A549 (cell line): ENCODE data around the gene APC2. TPM values are rescaled to one million over a fixed set of nuclear protein-coding genes. Genes with fewer than 3 reads are reported as not detected.

Experiments used
- ATAC-seq, 2 experiments: fragments of 200-7000 bp in 1 of 2; fragments of >200 bp in 1 of 2; cut with Nextera tagmentation in 1 of 2; cut with Tn5 transposase in 1 of 2; 3 replicates each; pipeline versions ENCODE4 v1.8.0 to v1.9.1; 2018 to 2020; ENCODE audit warnings: mild to moderate bottlenecking in 1 of 2, moderate library complexity in 1 of 2
- CTCF ChIA-PET: fragments of 300-600 bp; sonication (Branson Sonifier 250); formaldehyde crosslinking; extraction: SDS; loops from one replicate; lab custom pipeline; 2021; ENCODE audit warnings: antibody characterized with exemption, inconsistent platforms; lab: Yijun Ruan, JAX
- POLR2A ChIA-PET: fragments of 350-600 bp; formaldehyde crosslinking; extraction: SDS; loops from one replicate; lab custom pipeline; 2021; ENCODE audit warnings: antibody characterized with exemption, inconsistent platforms; lab: Yijun Ruan, JAX
- DNase-seq, 2 experiments: peaks; one replicate each; pipeline versions ENCODE4 v3.0.0 to v3.0.0-alpha.2; 2011 to 2016; ENCODE audit warnings: low read depth in 1 of 2, low spot score in 1 of 2
- FAIRE-seq: peaks from 2 replicates; lab custom pipeline; 2011; peaks lifted over from hg19 to GRCh38; lab: Jason Lieb, UNC
- H3K27ac ChIP-seq, 2 experiments: fragments of >200 bp; sonication (Bioruptor Twin); formaldehyde crosslinking; 3 replicates each; pipeline ENCODE4 v1.5.1; 2016 to 2017
- H3K4me1 ChIP-seq: fragments of >200 bp; sonication (Bioruptor Twin); formaldehyde crosslinking; 3 replicates; pipeline ENCODE4 v1.6.1; 2016
- H3K4me2 ChIP-seq: fragments of >200 bp; sonication (Bioruptor Twin); formaldehyde crosslinking; 3 replicates; pipeline ENCODE4 v1.6.1; 2016
- H3K4me3 ChIP-seq: fragments of >200 bp; sonication (Bioruptor Twin); formaldehyde crosslinking; 3 replicates; pipeline ENCODE4 v1.5.1; 2016
- H3K9me3 ChIP-seq: fragments of >200 bp; sonication (Bioruptor Twin); formaldehyde crosslinking; 3 replicates; pipeline ENCODE4 v1.6.1; 2016
- BHLHE40 ChIP-seq: IDR thresholded peaks from 2 replicates; pipeline ENCODE4 v1.6.1; 2012; ENCODE audit warnings: low read depth, low read length, inconsistent platforms
- CEBPB ChIP-seq, 2 experiments: fragments of >200 bp in 1 of 2; sonication (Bioruptor Twin) in 1 of 2; formaldehyde crosslinking in 1 of 2; IDR thresholded peaks; 2 replicates each; pipeline ENCODE4 v1.6.1; 2012 to 2016
- CTCF ChIP-seq: fragments of >200 bp; sonication (Bioruptor Twin); formaldehyde crosslinking; IDR thresholded peaks from 3 replicates; pipeline ENCODE4 v1.5.1; 2016
- EHMT2 ChIP-seq: fragments of 200-600 bp; sonication (generic); IDR thresholded peaks from 2 replicates; pipeline ENCODE4 v1.6.1; 2016; ENCODE audit warnings: antibody characterized with exemption, low read depth, mild to moderate bottlenecking, moderate library complexity
- FOSL2 ChIP-seq, 2 experiments: fragments of 450-650 bp in 1 of 2; fragments of >200 bp in 1 of 2; sonication (Bioruptor Twin) in 1 of 2; formaldehyde crosslinking; IDR thresholded peaks; 2 replicates each; pipeline versions ENCODE4 v1.5.0 to v1.6.1; 2016 to 2020; ENCODE audit warnings: mild to moderate bottlenecking in 1 of 2, moderate library complexity in 1 of 2
- HOXA7 ChIP-seq: fragments of 250-450 bp; sonication (Bioruptor Pico); IDR thresholded peaks from 2 replicates; pipeline ENCODE4 v1.5.0; 2020; ENCODE audit warnings: mild to moderate bottlenecking, moderate library complexity
- NFE2L2 ChIP-seq: fragments of 150-350 bp; conservative IDR thresholded peaks from 2 replicates; pipeline ENCODE4 v1.6.1; 2014; ENCODE audit warnings: low read length
- NPAS2 ChIP-seq: fragments of 250-450 bp; sonication (Bioruptor Pico); IDR thresholded peaks from 2 replicates; pipeline ENCODE4 v1.8.0; 2022; ENCODE audit warnings: mild to moderate bottlenecking, moderate library complexity, borderline replicate concordance
- PHF8 ChIP-seq: fragments of 200-600 bp; sonication (generic); IDR thresholded peaks from 2 replicates; pipeline ENCODE4 v1.6.1; 2016; ENCODE audit warnings: low read depth, mild to moderate bottlenecking, antibody characterized with exemption, moderate library complexity, borderline replicate concordance
- POLR2A ChIP-seq: IDR thresholded peaks from 2 replicates; pipeline ENCODE4 v1.6.1; 2012; ENCODE audit warnings: mild to moderate bottlenecking, low read length
- RAD21 ChIP-seq, 2 experiments: fragments of >200 bp in 1 of 2; sonication (Bioruptor Twin) in 1 of 2; formaldehyde crosslinking in 1 of 2; IDR thresholded peaks in 1 of 2; conservative IDR thresholded peaks in 1 of 2; 2 replicates in 1 of 2; 3 replicates in 1 of 2; pipeline ENCODE4 v1.6.1; 2012 to 2018; ENCODE audit warnings: inconsistent platforms in 1 of 2
- RARB ChIP-seq: fragments of 250-450 bp; sonication (Bioruptor Pico); IDR thresholded peaks from 2 replicates; pipeline ENCODE4 v1.8.0; 2021; ENCODE audit warnings: mild to moderate bottlenecking, moderate library complexity
- RCOR1 ChIP-seq: fragments of 150-350 bp; IDR thresholded peaks from 2 replicates; pipeline ENCODE4 v1.6.1; 2014; ENCODE audit warnings: antibody characterized with exemption, low read length, low read depth
- RFX5 ChIP-seq: fragments of 450-650 bp; IDR thresholded peaks from 2 replicates; pipeline ENCODE4 v1.7.1; 2014; ENCODE audit warnings: antibody characterized with exemption, mild to moderate bottlenecking, moderate library complexity
- SMC3 ChIP-seq: fragments of >200 bp; sonication (Bioruptor Twin); formaldehyde crosslinking; IDR thresholded peaks from 3 replicates; pipeline ENCODE4 v1.6.1; 2018; ENCODE audit warnings: inconsistent platforms
- TFCP2L1 ChIP-seq: fragments of 250-450 bp; sonication (Bioruptor Pico); IDR thresholded peaks from 2 replicates; pipeline ENCODE4 v1.5.0; 2021; ENCODE audit warnings: mild to moderate bottlenecking
- USF2 ChIP-seq: fragments of 450-650 bp; IDR thresholded peaks from 2 replicates; pipeline ENCODE4 v1.6.1; 2014; ENCODE audit warnings: antibody characterized with exemption
- WGBS: methylation state at CpG from one replicate; pipeline ENCODE4 v1.1.6; 2017; ENCODE audit errors: missing lambda C conversion rate; 5-methylcytosine and 5-hydroxymethylcytosine counted together
- polyA plus RNA-seq, 4 experiments: library from polyadenylated mRNA; depleted of rRNA in 3 of 4; stranded (reverse); fragments of >200 nt; fragmentation: RNase III in 1 of 4; extraction: RNeasy Plus Mini Kit Qiagen cat#74134 plus additional on column Dnase treatment in 1 of 4; gene quantifications; 2 replicates in 3 of 4; 3 replicates in 1 of 4; pipeline ENCODE4 v1.2.3, GENCODE V29; 2011 to 2017
- TF ChIP-seq, protein P1 (sequence below): IDR thresholded peaks from 2 replicates; pipeline ENCODE4 v1.6.1; 2012
- TF ChIP-seq, protein P2 (sequence below): fragments of >200 bp; sonication (Bioruptor Twin); formaldehyde crosslinking; IDR thresholded peaks from 2 replicates; pipeline ENCODE4 v1.6.1; 2016

APC2 gene
- polyA plus RNA-seq, 2 of the 4 experiments (the other 2 are of a cell fraction) = 0.36 to 1.6 TPM

DNA sequence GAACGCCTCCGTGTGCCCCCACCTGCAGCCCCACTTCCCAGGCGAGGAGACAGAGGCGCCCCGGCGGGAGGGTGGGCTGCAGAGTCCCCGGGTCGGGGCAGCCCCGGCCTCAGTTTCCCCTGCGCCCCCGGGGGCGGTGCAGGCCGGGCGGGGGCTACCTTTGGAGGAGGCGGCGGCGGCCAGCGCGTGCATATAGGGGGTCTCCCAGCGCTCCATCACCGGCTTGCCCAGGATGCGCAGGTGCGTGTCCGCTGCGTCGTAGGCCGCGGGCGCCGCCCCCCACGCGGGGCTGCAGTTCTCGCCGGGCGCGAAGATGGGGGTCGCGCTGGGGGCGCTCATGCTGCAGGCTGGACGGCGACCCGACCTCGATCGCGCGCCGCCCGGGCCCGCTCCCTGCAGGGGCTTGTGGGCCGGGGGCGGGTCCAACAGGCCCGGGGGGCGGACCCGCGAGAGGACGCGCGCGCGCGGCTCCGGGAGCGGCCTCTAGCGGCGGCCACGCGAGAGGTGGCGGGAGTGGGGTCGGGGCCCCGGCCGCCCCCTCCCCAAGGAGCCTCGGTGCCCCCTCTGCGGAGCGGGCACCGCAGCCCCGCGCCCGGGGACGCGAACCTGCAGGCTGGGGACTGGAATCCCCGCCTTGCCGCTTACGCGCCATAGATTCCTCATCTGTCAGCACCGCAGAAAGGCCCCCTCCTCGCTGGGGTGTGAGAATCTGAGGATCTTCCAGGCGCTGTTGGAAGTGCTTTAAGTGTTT is 48.6 kb upstream of the APC2 start, which contains the start of gene GAMT:
Gene GAMT, minus strand, starts transcription at position 405 of the 751 bp plus-strand sequence. Its CDS starts 66 bp downstream, at position 339.
- WGBS = 21% methylated on average over 9 of the region's 87 CpGs
- H3K9me3 ChIP-seq = no peaks in the 10 kb centered on the region
- H3K4me3 ChIP-seq = peak within 1 kb of the TSS; percentile 60
- peak; percentile 51; the same call in 1 of the 2 replicates for TF ChIP-seq POLR2A
- no peak for TF ChIP-seq EHMT2
- no peak for TF ChIP-seq HOXA7 (CRISPR knock-in tag)
- TF ChIP-seq, protein P1, sequence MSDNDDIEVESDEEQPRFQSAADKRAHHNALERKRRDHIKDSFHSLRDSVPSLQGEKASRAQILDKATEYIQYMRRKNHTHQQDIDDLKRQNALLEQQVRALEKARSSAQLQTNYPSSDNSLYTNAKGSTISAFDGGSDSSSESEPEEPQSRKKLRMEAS = peak; percentile 29
- TF ChIP-seq CTCF = peak; percentile 60
- peak; percentile 26; the same call in 1 of the 2 replicates for TF ChIP-seq PHF8
- ChIA-PET CTCF (interaction anchor here (0.9 to 1.6 kb wide), 3 partner anchors 11 to 77 kb away, joined by 4 read pairs; no protein-coding TSS in a partner anchor), POLR2A (no interaction called here)
- peak within 1 kb of the TSS; percentile 69 to 95 for H3K27ac ChIP-seq
- peak within 1 kb of the TSS; percentile 81 for H3K4me2 ChIP-seq
- peak; percentile 51 to 63 for ATAC-seq
- no peak for DNase-seq
- H3K4me1 ChIP-seq = peaks cover 15% of the 10 kb centered on the region; the same call in 2 of the 3 replicates
- FAIRE-seq = no peak

DNA sequence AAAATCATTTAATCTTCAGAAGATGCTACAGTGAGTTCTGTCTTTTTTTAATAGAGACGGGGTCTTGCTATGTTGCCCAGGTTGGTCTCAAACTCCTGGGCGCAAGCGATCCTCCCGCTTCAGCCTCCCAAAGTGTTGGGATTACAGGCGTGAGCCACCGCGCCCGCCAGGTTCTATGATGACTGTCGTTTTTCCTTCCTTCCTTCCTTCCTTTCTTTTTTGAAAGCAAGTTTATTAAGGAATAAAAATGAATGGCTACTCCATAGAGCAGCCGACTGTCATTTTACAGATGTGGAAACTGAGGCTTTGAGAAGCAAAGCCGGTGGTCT is 48.1 kb upstream of the APC2 start:
- 69% methylated on average over 11 of the region's 11 CpGs for WGBS
- peak overlapping the region; percentile 81 for H3K4me2 ChIP-seq
- peaks cover 18% of the 10 kb centered on the region; the same call in 2 of the 3 replicates for H3K4me1 ChIP-seq
- no peak for FAIRE-seq
- no peak for DNase-seq
- POLR2A ChIA-PET = no interaction called here
- peak overlapping the region; percentile 69 to 95 for H3K27ac ChIP-seq
- TF ChIP-seq FOSL2 (IDR thresholded peaks at IDR 0.05) = no peak
- no peak for TF ChIP-seq FOSL2 (CRISPR knock-in tag; IDR thresholded peaks at IDR 0.05)
- no peaks in the 10 kb centered on the region for H3K9me3 ChIP-seq
- CTCF ChIA-PET = interaction anchor here (1.6 kb wide), 1 partner anchor 11 kb away, joined by 4 read pairs; no protein-coding TSS in a partner anchor
- H3K4me3 ChIP-seq = peak overlapping the region; percentile 60
- no peak for ATAC-seq

DNA sequence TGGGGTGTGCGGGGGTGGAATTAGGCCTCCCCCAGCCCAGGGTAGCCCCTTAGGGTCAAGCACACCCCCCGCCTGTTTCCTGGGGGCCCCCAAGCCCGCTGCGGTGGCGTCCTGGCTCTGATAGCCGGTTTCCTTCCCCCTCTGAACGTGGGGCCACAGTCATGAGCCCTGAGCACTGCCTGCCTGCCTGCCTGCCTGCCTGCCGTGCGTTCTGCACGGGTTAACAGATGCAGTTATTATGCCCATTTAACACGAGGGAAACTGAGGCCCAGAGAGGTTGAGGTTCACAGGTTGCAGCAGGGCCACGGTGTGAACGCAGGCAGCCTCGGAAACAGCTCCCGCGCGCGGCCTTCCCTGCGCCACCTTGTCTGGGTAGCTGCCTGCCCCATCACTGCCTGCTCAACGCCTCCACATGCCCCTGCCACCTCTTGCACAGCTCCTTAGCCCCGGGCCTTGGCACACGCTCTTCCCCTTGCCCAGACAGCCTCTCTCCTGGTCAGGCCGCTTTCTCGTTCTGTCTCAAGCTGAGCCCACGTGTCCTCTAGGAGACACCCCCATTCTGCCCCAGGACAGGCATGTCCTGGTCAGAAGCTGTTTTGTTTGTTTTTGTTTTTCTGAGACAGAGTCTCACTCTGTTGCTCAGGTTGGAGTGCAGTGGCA is 47.4 kb upstream of the APC2 start:
- no peak for TF ChIP-seq CEBPB (IDR thresholded peaks at IDR 0.05)
- TF ChIP-seq RCOR1 = no peak
- Histone ChIP-seq H3K4me1 (peaks cover 18% of the 10 kb centered on the region; the same call in 2 of the 3 replicates), H3K27ac (peak overlapping the region in 1 of 2 experiments; percentile 68; a peak in 3 of 6 replicates), H3K9me3 (no peaks in the 10 kb centered on the region), H3K4me3 (no peak overlapping the region), H3K4me2 (peak overlapping the region; percentile 29; the same call in 1 of the 3 replicates)
- CTCF ChIA-PET = interaction anchor here (1.0 to 1.6 kb wide), 7 partner anchors 10 to 159 kb away, joined by 3 to 4 read pairs (median 3); no protein-coding TSS in a partner anchor
- POLR2A ChIA-PET = no interaction called here
- 72% methylated on average over 16 of the region's 25 CpGs for WGBS
- ATAC-seq (no peak), FAIRE-seq (no peak), DNase-seq (peak in 1 of 2 experiments; percentile 20)

GRCh38 chr19:1406774-1407527 is 43.0 kb upstream of the APC2 start:
- H3K4me2 ChIP-seq = peak overlapping the region; percentile 92
- CTCF ChIA-PET = no interaction called here
- POLR2A ChIA-PET = no interaction called here
- H3K4me1 ChIP-seq = peaks cover 24% of the 10 kb centered on the region; the same call in 2 of the 3 replicates
- peak overlapping the region; percentile 90 for H3K4me3 ChIP-seq
- FAIRE-seq (no peak), DNase-seq (peak; percentile 71 to 97), ATAC-seq (peak; percentile 74 to 77)
- peak overlapping the region; percentile 100 for H3K27ac ChIP-seq
- 5% methylated on average over 6 of the region's 72 CpGs for WGBS
- no peaks in the 10 kb centered on the region for H3K9me3 ChIP-seq
- no peak for TF ChIP-seq SMC3
- TF ChIP-seq NFE2L2 = no peak
- 0 out of 2 replicates have a peak, but pooled peaks have one; percentile 13 for TF ChIP-seq USF2
- TF ChIP-seq, protein P2, sequence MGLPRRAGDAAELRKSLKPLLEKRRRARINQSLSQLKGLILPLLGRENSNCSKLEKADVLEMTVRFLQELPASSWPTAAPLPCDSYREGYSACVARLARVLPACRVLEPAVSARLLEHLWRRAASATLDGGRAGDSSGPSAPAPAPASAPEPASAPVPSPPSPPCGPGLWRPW = no peak
- no peak for TF ChIP-seq RFX5
- TF ChIP-seq POLR2A = peak; percentile 58
- peak; percentile 24; the same call in 1 of the 2 replicates for TF ChIP-seq NPAS2 (CRISPR knock-in tag)
- TF ChIP-seq FOSL2 (IDR thresholded peaks at IDR 0.05) = no peak
- TF ChIP-seq FOSL2 (CRISPR knock-in tag; IDR thresholded peaks at IDR 0.05) = peak; percentile 23
- TF ChIP-seq RAD21 (conservative IDR thresholded peaks at IDR 0.05 in 1 of 2, IDR thresholded peaks at IDR 0.05 in 1 of 2) = peak in 1 of 2 experiments; percentile 23; a peak in 1 of 5 replicates
- peak; percentile 50 for TF ChIP-seq CTCF
- no peak for TF ChIP-seq RARB
- TF ChIP-seq TFCP2L1 = no peak
- TF ChIP-seq BHLHE40 = peak; percentile 68
